Measurements from ENCODE around the gene ATXN10.

ATXN10 gene

DNA sequence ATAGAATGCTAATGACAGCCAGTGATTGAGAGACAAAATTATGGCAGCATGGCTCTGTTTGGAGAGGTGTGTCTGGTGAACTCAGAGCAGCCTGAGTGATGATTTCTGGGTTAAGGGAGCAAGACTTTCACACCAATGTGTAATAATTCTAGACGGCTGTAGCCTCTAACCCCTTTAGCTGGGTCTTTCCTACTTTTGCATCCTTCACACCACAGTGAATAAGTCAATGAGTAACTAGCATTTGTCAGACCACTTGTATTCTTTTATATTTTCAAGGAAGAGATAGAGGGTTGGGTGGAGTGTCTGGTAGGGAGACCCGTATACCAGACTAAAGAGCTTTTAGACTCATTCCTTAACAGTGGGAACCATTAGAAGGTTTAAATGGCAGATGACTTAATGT lies 50.4 kb downstream of the ATXN10 start:
- Histone ChIP-seq H3K4me3 (no peak overlapping the region), H3K27ac (no peak overlapping the region)
- TF ChIP-seq CTCF (IDR thresholded peaks at IDR 0.05): no peak
- DNase-seq (ENCODE audit: low spot score): no peak

DNA sequence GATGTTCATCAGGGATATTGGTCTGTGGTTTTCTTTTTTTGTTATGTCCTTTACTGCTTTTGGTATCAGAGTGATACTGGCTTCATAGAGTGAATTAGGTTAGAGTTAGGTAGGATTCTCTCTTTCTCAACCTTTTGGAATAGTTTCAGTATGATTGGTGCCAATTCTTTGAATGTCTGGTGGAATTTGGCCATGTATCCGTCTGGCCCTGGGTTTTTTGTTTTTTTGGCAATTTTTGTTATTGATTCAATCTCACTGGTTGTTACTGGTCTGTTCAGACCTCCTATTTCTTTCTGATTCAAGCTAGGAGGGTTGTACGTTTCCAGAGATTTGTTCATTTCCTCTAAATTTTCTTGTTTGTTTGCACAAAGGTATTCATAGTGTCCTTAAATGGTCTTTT lies 54.4 kb downstream of the ATXN10 start:
- no peak for DNase-seq (ENCODE audit: low spot score)
- TF ChIP-seq CTCF (IDR thresholded peaks at IDR 0.05): no peak
- H3K27ac ChIP-seq: no peak overlapping the region

GRCh38 chr22:45731041-45731797 lies 59.6 kb downstream of the ATXN10 start:
- H3K27ac ChIP-seq: no peak overlapping the region
- no peak for DNase-seq (ENCODE audit: low spot score)
- H3K4me3 ChIP-seq: no peak overlapping the region
- no peak for TF ChIP-seq CTCF (IDR thresholded peaks at IDR 0.05)

More for the DNA sequence above, 54.4 kb downstream of the ATXN10 start:
- no peak overlapping the region for H3K4me3 ChIP-seq

DNA sequence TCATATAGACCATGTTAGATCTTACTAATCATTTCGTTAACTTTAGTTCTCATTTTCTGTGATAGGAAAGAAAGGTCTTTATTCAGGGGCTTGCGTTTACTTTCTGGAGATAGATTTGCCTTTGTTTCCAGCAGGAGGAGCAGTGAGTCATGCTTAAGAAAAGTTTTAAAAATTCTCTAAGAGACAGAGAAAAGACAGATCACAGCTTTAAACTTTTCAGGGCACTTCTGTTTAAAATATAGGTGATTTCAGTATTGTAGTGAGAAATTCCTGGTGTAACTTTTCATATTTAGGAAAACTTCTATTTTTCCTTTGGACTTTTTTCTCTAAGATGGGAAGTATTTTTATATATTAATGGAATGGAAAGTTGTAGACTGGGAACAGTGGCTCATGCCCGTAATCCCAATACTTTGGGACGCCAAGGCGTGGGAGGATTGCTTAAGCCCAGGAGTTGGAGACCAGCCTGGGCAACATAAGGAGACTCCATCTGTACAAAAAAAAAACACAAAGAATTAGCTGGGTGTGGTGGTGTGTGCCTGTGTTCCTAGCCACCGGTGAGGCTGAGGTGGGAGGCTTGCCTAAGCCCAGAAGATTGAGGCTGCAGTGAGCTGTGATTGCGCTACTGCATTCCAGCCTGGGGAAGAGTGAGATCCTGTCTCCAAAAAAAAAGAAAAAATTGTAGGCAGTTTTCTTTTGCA lies 60.3 kb downstream of the ATXN10 start:
- DNase-seq (ENCODE audit: low spot score): no peak
- TF ChIP-seq CTCF (IDR thresholded peaks at IDR 0.05): no peak
- Histone ChIP-seq H3K4me3 (no peak overlapping the region), H3K27ac (no peak overlapping the region)

DNA sequence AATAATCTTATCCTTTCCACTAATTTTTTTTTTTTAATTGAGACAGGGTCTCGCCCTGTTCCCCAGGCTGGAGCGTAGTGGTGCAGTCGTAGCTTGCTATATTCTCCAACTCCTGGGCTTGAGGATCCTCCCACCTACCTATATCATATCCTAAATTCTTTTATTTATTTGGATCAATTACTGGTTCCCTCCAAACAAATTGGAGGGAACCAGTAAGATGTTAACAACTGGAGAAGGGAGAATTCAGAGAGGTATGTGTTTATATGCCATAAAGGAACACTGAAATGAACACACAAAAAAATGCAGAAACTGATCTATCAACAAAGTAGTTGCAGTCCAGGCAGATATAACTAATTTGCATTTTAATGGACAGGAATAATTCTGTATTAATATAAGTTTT lies 63.6 kb downstream of the ATXN10 start:
- TF ChIP-seq CTCF (IDR thresholded peaks at IDR 0.05): no peak

GRCh38 chr22:45738206-45738605 lies 66.6 kb downstream of the ATXN10 start:
- no peak for DNase-seq (ENCODE audit: low spot score)
- H3K4me3 ChIP-seq: no peak overlapping the region
- H3K27ac ChIP-seq: no peak overlapping the region
- no peak for TF ChIP-seq CTCF (IDR thresholded peaks at IDR 0.05)

More for the DNA sequence above, 63.6 kb downstream of the ATXN10 start:
- H3K4me3 ChIP-seq: no peak overlapping the region
- DNase-seq (ENCODE audit: low spot score): no peak
- no peak overlapping the region for H3K27ac ChIP-seq

GRCh38 chr22:45740236-45740635 lies 68.6 kb downstream of the ATXN10 start:
- TF ChIP-seq CTCF (IDR thresholded peaks at IDR 0.05): no peak
- Histone ChIP-seq H3K4me3 (no peak overlapping the region), H3K27ac (no peak overlapping the region)
- DNase-seq (ENCODE audit: low spot score): no peak
